ENCODE results near the gene KDM4B.

- TF ChIP-seq, protein P1, sequence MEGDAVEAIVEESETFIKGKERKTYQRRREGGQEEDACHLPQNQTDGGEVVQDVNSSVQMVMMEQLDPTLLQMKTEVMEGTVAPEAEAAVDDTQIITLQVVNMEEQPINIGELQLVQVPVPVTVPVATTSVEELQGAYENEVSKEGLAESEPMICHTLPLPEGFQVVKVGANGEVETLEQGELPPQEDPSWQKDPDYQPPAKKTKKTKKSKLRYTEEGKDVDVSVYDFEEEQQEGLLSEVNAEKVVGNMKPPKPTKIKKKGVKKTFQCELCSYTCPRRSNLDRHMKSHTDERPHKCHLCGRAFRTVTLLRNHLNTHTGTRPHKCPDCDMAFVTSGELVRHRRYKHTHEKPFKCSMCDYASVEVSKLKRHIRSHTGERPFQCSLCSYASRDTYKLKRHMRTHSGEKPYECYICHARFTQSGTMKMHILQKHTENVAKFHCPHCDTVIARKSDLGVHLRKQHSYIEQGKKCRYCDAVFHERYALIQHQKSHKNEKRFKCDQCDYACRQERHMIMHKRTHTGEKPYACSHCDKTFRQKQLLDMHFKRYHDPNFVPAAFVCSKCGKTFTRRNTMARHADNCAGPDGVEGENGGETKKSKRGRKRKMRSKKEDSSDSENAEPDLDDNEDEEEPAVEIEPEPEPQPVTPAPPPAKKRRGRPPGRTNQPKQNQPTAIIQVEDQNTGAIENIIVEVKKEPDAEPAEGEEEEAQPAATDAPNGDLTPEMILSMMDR (IDR thresholded peaks at IDR 0.05; ENCODE audit: low read depth, low read length, poor library complexity, severe bottlenecking), result no peak
- TF ChIP-seq EZH2phosphoT487 (IDR thresholded peaks at IDR 0.05; ENCODE audit: borderline replicate concordance, low read length), result no peak
These were observed 47.9 kb downstream of the KDM4B start for GRCh38 chr19:5016781-5017180.
